GM18508 (cell line): Measurements from ENCODE around the gene GBE1.

ENCODE experiments used
- ATAC-seq: cut with Tn5 transposase; IDR thresholded peaks from one replicate; pipeline ENCODE4 v1.9.1; 2021; ENCODE audit warnings: moderate number of reproducible peaks; ENCODE audit not compliant: insufficient read depth, unreplicated experiment

GBE1 gene

DNA sequence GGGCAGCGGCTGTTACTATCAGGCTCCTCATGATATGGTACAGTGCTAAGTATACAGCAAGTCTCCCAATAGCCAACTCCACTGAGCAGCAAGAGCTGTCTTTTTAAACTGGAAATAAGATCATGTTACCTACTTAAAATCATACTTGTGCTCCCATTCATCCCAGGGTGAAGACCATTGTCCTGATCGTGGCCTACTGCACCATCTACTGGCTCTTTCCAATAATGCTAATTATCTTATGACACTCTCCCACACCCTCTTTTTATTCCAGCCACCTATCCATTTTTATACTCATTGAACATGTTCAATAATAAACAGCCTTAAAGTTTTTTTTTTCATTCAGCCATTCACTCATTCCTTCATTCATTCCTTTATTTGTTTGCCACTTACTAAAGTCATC lies 117.7 kb downstream of the GBE1 start:
- no peak for ATAC-seq

DNA sequence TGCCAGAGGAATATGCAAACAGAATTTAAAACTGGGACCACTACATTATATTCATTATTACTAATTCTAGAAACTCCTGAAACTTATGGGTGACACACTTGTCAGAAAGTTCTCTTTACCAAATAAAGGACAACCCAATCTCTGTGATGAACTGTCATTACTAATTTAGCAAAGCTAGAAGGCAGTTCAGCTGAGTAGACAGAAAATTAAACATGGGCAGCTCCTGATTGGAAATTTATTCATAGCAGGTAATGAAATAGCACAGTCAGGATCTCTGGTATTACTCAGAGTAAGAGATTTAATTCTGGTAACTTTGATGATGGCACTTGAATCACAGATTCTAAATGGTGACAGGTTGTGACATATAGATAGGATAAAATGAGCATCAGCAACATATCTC lies 123.0 kb downstream of the GBE1 start:
- ATAC-seq = no peak

DNA sequence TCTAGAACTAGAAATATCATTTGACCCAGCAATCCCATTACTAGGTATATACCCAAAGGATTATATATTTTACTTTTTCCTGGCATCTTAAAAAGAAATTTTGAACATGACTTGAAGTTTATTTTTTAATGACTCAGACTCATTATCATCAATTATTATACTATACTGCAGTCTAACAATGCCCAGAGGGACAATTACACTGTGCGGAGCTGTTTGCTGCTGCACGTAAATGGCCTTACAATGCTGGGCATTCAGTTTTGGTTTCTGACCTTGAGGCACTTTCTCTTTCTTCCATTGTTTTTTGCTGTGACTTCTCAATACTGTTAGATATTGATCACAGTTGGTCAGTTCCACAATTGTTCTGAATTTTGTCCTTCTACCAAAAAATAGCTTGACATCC lies 128.8 kb downstream of the GBE1 start:
- ATAC-seq = no peak

DNA sequence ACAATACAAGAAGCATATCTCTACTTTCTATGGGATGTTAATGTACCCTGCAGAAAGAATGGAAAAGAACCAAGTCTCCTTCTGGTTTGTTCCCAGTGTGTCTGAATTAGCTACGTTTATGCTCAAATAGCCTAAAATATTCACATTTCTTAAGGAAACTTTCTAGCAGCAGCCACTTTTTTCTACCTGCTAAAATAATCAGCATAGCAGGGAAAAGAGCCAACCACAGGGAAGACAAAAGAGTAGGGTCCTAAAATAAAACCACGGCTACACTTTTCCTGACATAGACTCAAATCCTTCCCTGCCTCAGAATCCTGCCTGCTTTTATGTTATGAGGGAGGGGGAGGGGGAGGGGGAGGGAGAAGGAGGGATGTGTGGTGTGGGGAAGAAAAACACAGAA lies 136.7 kb downstream of the GBE1 start:
- ATAC-seq = no peak

DNA sequence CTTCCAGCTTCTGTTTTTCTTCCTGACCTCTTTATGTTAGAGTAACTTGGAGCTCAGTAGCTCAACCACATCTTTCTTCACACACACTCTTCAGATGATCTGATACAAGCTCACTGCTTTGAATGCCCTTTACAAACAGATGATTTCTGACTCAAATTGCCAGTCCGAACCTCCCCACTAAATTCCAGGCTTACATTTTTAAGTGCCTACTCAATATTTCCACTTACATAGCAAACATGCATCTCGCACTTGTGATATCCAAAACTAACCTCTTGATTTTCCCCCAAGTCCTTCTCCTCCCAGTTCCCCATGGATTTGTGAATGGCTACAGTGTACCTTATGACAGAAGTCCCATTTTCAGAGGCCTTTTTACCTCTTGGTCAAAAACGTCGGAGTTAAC lies 139.1 kb downstream of the GBE1 start:
- ATAC-seq = no peak

DNA sequence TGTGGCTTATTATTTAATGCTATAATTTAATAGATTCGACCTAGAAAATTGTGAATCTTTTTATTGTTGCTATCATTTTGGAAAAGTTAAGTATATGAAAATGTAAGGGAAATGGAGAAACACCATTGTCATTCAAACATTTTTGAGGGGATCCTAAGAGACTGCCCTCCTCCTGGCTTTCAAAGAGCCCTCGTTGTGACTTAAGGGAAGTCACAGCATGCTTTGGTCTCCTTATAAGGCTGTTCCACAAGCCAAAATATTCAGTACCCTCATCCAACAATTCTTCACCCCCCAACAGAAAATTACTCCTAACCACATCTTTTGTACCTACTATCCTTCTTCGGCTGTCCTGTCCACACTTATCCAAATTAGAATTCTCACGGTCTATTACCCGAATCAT lies 140.2 kb downstream of the GBE1 start:
- ATAC-seq = no peak

DNA sequence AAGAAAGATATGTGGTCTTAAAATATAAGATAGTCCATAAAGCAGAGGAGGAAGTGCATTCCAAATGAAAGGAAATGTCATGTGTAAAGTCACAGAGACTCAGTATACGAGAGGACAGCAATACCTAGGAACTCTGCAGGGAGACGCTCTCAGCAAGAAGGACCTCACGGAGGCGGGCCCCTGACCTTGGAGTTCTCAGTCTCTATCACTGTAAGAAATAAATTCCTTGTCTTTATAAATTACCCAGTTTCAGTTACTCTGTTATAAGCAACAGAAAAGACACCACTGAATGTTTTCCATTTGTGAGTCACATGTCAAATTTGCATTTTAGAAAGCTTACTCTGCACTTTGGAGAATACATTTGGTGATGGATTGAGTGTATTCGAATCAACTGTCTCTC lies 140.6 kb downstream of the GBE1 start:
- no peak for ATAC-seq

DNA sequence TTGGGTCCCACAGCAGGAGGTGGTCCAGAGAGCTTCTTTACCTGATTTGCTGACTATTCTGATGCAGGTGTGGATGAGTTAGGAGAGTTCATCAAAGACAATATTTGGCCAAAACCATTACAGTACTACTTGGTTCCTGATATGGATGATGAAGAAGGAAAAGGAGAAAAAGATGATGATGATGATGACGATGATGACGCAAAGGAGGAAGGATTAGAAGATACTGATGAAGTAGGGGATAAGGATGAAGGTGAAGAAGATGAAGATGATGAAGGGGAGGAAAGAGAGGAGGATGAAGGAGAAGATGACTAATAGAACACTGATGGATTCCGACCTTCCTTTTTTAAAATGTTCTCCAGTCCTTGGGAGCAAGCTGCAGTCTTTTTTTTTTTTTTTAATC lies 148.7 kb downstream of the GBE1 start:
- no peak for ATAC-seq

DNA sequence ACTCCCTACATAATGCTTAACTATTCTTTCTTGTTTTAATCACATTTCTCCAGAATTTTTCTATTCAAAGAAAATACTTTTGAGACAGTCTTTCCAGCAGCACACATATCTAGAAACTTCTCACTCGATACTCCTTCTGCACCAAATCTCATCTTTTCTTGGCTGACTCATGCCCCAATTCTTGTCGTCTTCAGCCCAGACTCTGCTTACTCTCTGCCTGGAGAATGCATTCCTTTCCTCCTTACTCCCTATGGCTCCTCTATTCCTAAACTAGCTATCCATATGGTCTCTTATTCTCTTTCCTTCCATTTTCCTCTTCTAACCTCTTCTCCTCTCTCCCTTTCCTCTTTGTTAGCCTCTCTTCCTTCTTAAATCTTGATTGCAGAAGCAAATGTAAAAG lies 158.7 kb downstream of the GBE1 start:
- no peak for ATAC-seq

DNA sequence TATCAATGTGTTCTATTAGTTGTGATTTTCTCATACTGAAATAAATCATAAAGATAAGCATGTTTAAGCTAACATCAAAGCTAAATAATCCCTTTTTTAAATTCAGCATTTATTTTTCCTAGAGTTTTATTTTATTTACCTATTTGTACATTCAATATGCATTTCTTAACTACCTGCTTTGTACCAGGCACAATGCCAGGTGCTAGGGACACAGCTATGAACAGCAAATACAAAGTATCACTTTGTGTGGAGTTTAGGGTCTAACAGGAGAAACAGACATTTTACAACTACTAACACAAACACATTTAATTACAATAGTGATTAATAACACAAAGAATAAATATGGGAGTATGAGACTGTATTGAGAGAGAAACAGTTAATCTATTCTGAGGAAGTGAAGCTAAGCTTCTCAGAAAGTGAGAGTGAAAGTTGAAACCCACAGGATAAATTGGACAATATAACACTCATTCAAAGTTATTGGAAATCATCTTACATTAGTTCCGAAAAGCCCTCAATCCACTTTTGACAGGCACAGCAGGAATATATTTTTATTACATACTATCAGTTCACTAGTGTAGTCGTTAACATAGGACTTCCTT lies 159.6 kb downstream of the GBE1 start:
- ATAC-seq = no peak

DNA sequence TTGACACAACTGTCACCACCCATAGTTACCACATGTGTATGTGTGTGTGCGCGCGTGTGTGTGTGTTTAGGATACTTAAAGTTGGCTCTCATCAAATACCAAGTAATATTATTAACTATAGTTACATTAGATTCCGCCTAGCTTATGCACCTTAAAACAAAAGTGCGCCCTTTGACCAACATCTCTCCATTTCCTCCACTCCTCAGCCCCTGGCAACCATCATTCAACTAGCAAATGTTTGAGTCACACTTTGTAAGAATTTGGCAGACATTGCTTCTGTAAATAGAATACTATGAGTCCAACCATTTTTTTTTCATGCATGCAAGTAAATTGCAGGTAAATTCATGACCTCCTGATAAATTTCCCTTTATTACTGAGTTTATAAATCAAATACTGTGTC lies 169.3 kb downstream of the GBE1 start:
- ATAC-seq = no peak

DNA sequence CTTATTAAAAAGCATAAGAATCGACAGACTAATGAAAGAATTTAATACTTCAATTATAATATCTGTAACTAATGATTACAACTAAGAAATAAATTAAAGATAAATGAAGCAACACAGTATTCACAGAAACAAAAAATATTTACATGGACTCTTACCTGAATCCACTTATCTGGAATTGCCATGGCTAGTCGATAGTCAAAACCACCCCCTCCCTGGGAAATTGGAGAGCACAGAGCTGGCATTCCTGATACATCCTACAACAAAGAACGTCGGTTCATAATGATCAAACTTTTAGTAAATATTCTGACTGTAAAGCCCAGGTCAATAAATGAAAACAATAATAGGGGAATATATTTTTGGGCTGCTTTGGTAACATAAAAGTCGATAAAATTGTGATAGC lies 175.5 kb downstream of the GBE1 start:
- ATAC-seq = no peak

DNA sequence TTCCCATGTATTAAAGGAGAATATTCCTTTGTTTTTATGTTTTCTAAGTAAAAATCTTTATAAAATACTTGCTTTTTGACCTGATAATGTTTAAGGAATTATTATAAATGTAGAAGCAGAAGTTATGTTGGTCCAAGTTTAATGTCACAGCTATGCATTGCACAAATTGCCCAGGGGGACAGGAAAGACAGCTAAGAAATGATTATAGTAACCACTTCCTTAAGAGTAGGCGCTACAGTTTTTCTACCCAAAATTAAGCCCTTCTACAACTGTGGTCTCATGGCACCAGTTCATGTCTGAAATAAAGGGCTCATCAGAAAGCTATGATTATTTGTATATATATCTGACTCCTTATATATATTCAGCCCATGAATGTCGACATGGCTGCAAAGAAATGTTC lies 176.4 kb downstream of the GBE1 start:
- ATAC-seq = no peak

DNA sequence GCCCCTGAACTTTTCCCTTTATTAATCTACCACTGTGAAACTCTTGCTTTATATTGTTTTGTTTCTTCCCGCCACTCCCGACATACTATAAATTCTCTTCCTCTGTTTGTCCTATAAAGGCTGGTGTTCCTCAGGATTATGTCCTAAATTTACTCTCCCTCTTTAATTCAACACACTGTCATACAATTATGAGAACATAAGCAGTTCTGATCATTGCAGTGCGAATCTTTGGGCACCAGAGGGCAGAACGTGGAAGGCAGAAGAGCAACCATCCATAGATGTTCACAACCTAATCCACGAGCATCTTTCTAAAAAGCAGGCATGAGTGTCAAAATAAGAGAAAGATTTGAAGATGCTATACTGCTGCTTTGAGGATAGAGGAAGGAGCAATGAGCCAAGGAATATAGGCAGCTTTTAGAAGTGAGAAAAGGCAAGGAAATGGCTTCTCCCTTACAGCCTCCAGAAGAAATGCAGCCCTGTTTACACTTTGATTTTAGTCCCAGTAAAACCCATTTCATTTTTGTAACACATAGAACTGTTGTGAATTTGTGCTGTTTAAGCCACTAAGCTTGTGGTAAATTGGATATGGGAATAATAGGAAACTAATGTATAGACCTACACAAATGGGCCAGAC lies 179.4 kb downstream of the GBE1 start:
- peak; percentile 67 for ATAC-seq

DNA sequence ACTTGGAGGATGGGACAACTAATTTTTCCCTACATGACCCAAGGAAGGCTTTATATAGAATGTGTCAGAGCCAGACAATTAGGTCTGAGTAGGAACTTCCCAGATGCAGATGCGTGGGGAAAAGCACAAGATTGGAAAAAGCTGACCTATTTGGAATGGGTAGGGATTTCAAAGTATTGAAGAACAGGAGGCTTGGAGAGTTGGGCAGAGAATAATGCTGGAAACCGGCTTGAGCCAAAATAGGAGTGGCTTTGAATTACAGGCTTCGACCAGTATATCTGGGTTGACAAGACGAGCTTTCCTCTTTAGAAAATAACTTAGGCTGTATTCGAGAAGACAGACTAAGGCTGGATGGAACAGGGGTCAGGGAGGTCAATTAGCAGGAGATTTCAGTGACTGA lies 181.1 kb downstream of the GBE1 start:
- no peak for ATAC-seq

DNA sequence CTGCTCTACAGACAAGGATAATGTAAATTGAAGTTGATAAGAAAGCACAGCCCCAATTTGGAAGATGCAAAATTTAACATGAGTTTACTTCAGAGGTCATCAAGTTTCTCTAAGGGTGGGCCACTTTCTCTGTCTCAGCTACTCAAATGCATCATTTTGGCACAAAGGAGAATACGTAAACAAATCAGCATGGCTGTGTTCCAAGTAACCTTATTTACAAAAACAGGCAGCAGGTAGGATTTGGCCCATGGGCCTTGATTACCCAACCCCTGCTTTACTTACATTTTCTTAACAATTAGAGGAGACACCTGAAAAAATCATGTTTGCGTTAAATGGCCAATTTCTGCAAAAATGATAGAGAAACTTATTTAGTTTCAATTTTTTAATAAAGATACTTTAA lies 181.7 kb downstream of the GBE1 start:
- ATAC-seq = no peak

DNA sequence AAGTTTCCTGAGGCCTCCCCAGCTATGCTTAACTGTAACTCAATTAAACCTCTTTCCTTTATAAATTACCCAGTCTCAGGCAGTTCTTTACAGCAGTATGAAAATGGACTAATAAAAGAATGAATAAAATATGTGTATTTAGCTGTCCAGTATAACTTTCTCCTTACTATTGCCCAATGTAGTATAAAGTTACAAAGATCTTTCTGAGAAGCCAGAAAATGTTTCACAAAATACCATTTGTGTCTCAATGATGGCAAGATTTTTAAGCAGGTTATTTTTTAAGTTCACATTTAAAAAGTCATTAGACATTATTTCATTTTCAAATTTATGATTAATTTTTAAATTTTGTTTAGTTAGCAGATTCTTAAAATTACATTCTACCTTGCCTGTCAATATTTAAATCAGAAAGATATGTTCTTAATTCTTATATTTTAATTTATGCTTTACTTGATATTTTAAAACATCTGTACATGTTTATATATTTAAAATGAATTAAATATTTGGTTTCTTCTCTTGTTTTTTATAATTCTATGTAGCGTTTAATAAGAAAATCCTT lies 189.2 kb downstream of the GBE1 start:
- no peak for ATAC-seq

DNA sequence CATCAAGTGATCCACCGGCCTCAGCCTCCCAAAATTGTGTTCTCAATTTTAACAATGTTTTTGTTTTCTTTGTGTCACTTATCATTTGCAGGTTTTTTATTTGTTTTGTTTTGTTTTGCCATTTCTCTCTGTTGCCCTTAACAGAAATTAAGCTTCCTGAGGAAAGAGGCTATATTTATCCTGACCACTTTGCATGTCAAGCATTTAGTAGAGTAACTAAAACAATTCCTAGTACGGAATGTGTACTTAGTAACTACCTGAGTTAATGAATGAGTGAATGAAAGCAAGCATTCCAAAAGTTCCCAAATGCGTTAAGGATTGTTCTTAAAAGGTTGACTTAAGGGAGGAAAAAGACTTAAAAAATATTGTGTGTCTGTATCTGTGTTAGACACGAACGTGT lies 193.1 kb downstream of the GBE1 start:
- ATAC-seq = no peak

DNA sequence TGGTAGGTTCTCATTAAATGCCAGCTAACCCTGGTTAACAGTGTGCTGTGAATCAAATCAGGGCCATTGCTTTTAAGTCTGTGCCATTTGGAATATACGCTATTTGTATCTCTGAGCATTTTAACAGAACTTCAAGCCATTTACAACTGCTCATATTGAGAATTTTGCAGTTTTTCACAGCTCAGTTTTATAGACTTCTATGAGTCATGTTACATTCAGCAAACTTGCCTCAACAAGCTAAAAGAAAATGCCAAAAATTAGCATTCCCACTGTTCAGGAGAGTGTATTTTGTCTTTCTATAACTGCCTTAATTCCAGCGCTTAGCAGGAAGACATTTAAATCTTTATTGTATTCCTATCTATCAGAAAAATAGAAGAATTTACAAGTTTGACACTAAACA lies 196.4 kb downstream of the GBE1 start:
- no peak for ATAC-seq

DNA sequence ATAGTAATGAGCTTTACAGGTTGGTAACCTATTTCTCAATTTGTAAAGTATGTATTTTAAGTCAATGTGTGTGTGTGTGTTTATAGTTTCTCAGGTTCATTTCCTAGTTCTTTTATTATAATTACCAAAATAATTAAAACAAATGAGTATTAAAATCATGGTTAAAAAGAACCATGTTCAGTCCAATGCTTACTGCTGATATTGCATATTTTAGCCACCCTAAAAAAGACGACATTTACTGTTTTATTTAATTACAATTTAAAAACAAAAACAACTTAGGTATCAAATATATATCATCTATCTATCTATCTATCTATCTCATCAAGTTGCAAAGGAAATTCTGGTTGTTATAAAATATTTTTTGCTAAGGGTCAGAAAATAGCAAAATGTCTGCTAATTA lies 203.3 kb downstream of the GBE1 start:
- ATAC-seq = no peak

DNA sequence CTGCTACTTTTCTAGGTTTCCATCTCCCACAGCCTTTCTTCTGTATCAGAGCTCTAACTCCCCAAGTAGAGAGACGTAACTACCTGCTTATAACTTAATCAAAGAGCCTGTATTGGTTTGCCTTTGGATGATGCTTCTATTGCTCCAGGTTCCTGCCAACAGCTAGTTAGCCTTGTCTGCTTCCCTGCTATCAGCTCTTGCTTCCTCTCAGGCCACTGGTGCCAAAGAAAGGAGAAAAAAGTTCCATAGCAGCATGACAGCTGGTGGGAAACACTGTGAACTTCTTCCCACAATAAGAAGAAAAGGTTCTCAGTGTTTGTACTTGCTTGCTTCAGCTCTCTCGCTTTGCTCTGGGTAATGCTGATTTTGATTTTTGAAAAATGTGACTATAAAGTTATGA lies 206.6 kb downstream of the GBE1 start:
- no peak for ATAC-seq

DNA sequence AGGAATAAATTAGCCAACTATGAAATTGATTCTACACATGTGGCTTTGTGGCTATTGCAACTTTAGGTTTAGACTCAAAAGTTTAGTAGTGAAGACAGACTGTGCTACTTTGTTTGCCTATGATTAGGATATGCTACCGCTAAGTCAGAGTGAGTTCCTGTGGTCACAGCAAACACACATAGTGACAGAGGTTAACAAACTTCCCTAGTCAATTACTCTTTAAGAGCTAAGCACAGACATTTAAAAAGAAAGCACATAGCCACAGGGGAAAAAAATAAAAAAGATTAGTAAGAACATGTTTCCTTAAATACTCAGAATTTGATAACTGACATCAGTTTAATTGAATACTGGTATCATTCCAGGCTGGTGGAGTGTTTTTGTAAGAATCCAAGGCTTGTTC lies 207.1 kb downstream of the GBE1 start:
- no peak for ATAC-seq
